Measurements from ENCODE around the gene PCDHGC3.

The PCDHGC3 gene

GRCh38 chr5:141524604-141525597 lies 49.1 kb downstream of the PCDHGC3 start:
- DNase-seq, result peak; percentile 67

GRCh38 chr5:141525653-141526052 lies 49.9 kb downstream of the PCDHGC3 start:
- no peak for DNase-seq

- no peak for DNase-seq
Measured at GRCh38 chr5:141527426-141527825, 51.7 kb downstream of the PCDHGC3 start.
